HepG2 (cell line): Measurements from ENCODE around the gene EXPH5. TPM values are rescaled to one million over a fixed set of nuclear protein-coding genes. Genes with fewer than 3 reads are reported as not detected.

ENCODE experiments used
- ATM ChIP-seq: fragments of 450-650 bp; IDR thresholded peaks from 2 replicates; pipeline ENCODE4 v1.7.1; 2017; ENCODE audit warnings: mild to moderate bottlenecking, borderline replicate concordance
- CREBL2 ChIP-seq: sonication (generic); formaldehyde crosslinking; IDR thresholded peaks from 2 replicates; pipeline ENCODE4 v1.8.1; 2023; ENCODE audit warnings: missing genetic modification reagents, mild to moderate bottlenecking, borderline replicate concordance
- GABPB1 ChIP-seq: IDR thresholded peaks from 2 replicates; pipeline ENCODE4 v1.6.1; 2016; ENCODE audit warnings: mild to moderate bottlenecking, missing genetic modification reagents, moderate library complexity, missing compliant biosample characterization
- HIC2 ChIP-seq: sonication (generic); formaldehyde crosslinking; IDR thresholded peaks from 2 replicates; pipeline ENCODE4 v1.9.0; 2022; ENCODE audit warnings: low read depth, missing genetic modification reagents
- HNRNPUL1 ChIP-seq: fragments of 200-400 bp; formaldehyde crosslinking; IDR thresholded peaks from 2 replicates; pipeline ENCODE4 v1.6.1; 2017; ENCODE audit warnings: low read depth, mild to moderate bottlenecking, low read length, moderate library complexity
- MEIS2 ChIP-seq: sonication (generic); formaldehyde crosslinking; IDR thresholded peaks from 2 replicates; pipeline ENCODE4 v1.9.0; 2021; ENCODE audit warnings: mild to moderate bottlenecking, missing genetic modification reagents
- MTA1 ChIP-seq: sonication (generic); formaldehyde crosslinking; IDR thresholded peaks from 2 replicates; pipeline ENCODE4 v1.4.0; 2020; ENCODE audit warnings: missing genetic modification reagents, mild to moderate bottlenecking, borderline replicate concordance
- MTF2 ChIP-seq: sonication (generic); formaldehyde crosslinking; IDR thresholded peaks from 2 replicates; pipeline ENCODE4 v1.5.0; 2020; ENCODE audit warnings: missing genetic modification reagents, borderline replicate concordance
- SCMH1 ChIP-seq: sonication (generic); formaldehyde crosslinking; IDR thresholded peaks from 2 replicates; pipeline ENCODE4 v1.9.0; 2021; ENCODE audit warnings: missing genetic modification reagents, mild to moderate bottlenecking, borderline replicate concordance
- SIN3B ChIP-seq: fragments of 150-350 bp; IDR thresholded peaks from 2 replicates; pipeline ENCODE4 v1.6.1; 2014; ENCODE audit warnings: low read length
- SNAI1 ChIP-seq: sonication (generic); formaldehyde crosslinking; IDR thresholded peaks from 2 replicates; pipeline ENCODE4 v1.5.0; 2020; ENCODE audit warnings: mild to moderate bottlenecking, missing genetic modification reagents, borderline replicate concordance
- SRSF9 ChIP-seq: fragments of 200-400 bp; formaldehyde crosslinking; IDR thresholded peaks from 2 replicates; pipeline ENCODE4 v1.6.1; 2018; ENCODE audit warnings: borderline replicate concordance, mild to moderate bottlenecking, low read depth, low read length; ENCODE audit not compliant: insufficient read depth, poor library complexity, severe bottlenecking
- TARDBP ChIP-seq: sonication (generic); formaldehyde crosslinking; IDR thresholded peaks from 2 replicates; pipeline ENCODE4 v1.8.0; 2022; ENCODE audit warnings: mild to moderate bottlenecking, missing genetic modification reagents
- TIGD3 ChIP-seq: sonication (generic); formaldehyde crosslinking; IDR thresholded peaks from 2 replicates; pipeline ENCODE4 v1.5.1; 2020; ENCODE audit warnings: mild to moderate bottlenecking, missing genetic modification reagents, borderline replicate concordance
- TOPORS ChIP-seq: sonication (generic); formaldehyde crosslinking; IDR thresholded peaks from 2 replicates; pipeline ENCODE4 v1.8.0; 2023; ENCODE audit warnings: mild to moderate bottlenecking, missing genetic modification reagents
- ZNF205 ChIP-seq: IDR thresholded peaks from 2 replicates; pipeline ENCODE4 v1.6.1; 2018; ENCODE audit warnings: missing biosample characterization, missing genetic modification reagents
- ZNF333 ChIP-seq: sonication (generic); formaldehyde crosslinking; IDR thresholded peaks from 2 replicates; pipeline ENCODE4 v1.4.0; 2020; ENCODE audit warnings: mild to moderate bottlenecking, missing genetic modification reagents, borderline replicate concordance
- ZNF496 ChIP-seq: sonication (generic); formaldehyde crosslinking; IDR thresholded peaks from 2 replicates; pipeline ENCODE4 v1.8.1; 2023; ENCODE audit warnings: mild to moderate bottlenecking, moderate library complexity, missing genetic modification reagents; ENCODE audit not compliant: insufficient replicate concordance
- ZNF572 ChIP-seq: sonication (generic); formaldehyde crosslinking; IDR thresholded peaks from 2 replicates; pipeline ENCODE4 v1.5.1; 2020; ENCODE audit warnings: mild to moderate bottlenecking, missing genetic modification reagents
- ZNF740 ChIP-seq: sonication (generic); formaldehyde crosslinking; IDR thresholded peaks from 2 replicates; pipeline ENCODE4 v1.4.0; 2020; ENCODE audit warnings: missing genetic modification reagents
- ZNF746 ChIP-seq: sonication (generic); formaldehyde crosslinking; IDR thresholded peaks from 2 replicates; pipeline ENCODE4 v1.8.0; 2022; ENCODE audit warnings: mild to moderate bottlenecking, missing genetic modification reagents
- polyA plus RNA-seq, 8 experiments: library from polyadenylated mRNA; depleted of rRNA in 3 of 8; stranded (reverse) in 7 of 8; unstranded in 1 of 8; fragments of >200 nt; fragmentation: Illumina TruSeq in 4 of 8; extraction: Trizol in 4 of 8; gene quantifications; 2 replicates each; pipeline versions ENCODE4 v1.2.1 to v1.2.3, GENCODE V29; 2011 to 2016; ENCODE audit warnings: low read depth in 4 of 8, missing spikeins in 1 of 8, mixed read lengths in 1 of 8; ENCODE audit not compliant: insufficient read depth in 1 of 8
- total RNA-seq, 5 experiments: library from RNA; depleted of rRNA; stranded (reverse); fragments of >200 nt; fragmentation: Illumina TruSeq; extraction: Trizol; gene quantifications; 2 replicates each; pipeline ENCODE4 v1.2.3, GENCODE V29; 2016; ENCODE audit warnings: low read depth in 1 of 5
- TF ChIP-seq, protein P1 (sequence below): sonication (generic); formaldehyde crosslinking; IDR thresholded peaks from 2 replicates; pipeline ENCODE4 v1.4.0; 2020; ENCODE audit warnings: missing genetic modification reagents; ENCODE audit errors: not compliant biosample characterization
- TF ChIP-seq, protein P2 (sequence below): sonication (generic); formaldehyde crosslinking; IDR thresholded peaks from 2 replicates; pipeline ENCODE4 v1.8.1; 2023; ENCODE audit warnings: mild to moderate bottlenecking, missing genetic modification reagents, borderline replicate concordance
- TF ChIP-seq, protein P3 (sequence below): sonication (generic); formaldehyde crosslinking; IDR thresholded peaks from 2 replicates; pipeline ENCODE4 v1.5.0; 2020; ENCODE audit warnings: missing genetic modification reagents, mild to moderate bottlenecking, borderline replicate concordance

Gene EXPH5
- total and polyA plus RNA-seq, 2 of the 13 experiments (the other 11 are each of a cell fraction or from before 2014, with no cell fraction given) = under 0.01 to 0.02 TPM

GRCh38 chr11:108497317-108498045 lies 96.1 kb downstream of the EXPH5 start (continued):
- TF ChIP-seq, protein P1, sequence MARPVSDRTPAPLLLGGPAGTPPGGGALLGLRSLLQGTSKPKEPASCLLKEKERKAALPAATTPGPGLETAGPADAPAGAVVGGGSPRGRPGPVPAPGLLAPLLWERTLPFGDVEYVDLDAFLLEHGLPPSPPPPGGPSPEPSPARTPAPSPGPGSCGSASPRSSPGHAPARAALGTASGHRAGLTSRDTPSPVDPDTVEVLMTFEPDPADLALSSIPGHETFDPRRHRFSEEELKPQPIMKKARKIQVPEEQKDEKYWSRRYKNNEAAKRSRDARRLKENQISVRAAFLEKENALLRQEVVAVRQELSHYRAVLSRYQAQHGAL (CRISPR knock-in tag) = no peak
- TF ChIP-seq SRSF9 (no peak), ZNF746 (no peak; the same call in 1 of the 2 replicates), SIN3B (no peak), ZNF496 (no peak), TIGD3 (CRISPR knock-in tag) (no peak), TOPORS (CRISPR knock-in tag) (no peak), ZNF205 (CRISPR knock-in tag) (peak; percentile 24; the same call in 1 of the 2 replicates), CREBL2 (CRISPR knock-in tag) (no peak), HNRNPUL1 (no peak), SNAI1 (CRISPR knock-in tag) (no peak), SCMH1 (CRISPR knock-in tag) (no peak), GABPB1 (CRISPR knock-in tag) (no peak; the same call in 1 of the 2 replicates), HIC2 (CRISPR knock-in tag) (no peak), MTF2 (CRISPR knock-in tag) (no peak), ZNF333 (CRISPR knock-in tag) (no peak), MTA1 (CRISPR knock-in tag) (no peak), ZNF572 (CRISPR knock-in tag) (no peak), TARDBP (CRISPR knock-in tag) (no peak), ZNF740 (CRISPR knock-in tag) (no peak), ATM (no peak), MEIS2 (CRISPR knock-in tag) (no peak; the same call in 1 of the 2 replicates)
- TF ChIP-seq, protein P2, sequence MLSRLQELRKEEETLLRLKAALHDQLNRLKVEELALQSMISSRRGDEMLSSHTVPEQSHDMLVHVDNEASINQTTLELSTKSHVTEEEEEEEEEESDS (CRISPR knock-in tag) = no peak
- TF ChIP-seq, protein P3, sequence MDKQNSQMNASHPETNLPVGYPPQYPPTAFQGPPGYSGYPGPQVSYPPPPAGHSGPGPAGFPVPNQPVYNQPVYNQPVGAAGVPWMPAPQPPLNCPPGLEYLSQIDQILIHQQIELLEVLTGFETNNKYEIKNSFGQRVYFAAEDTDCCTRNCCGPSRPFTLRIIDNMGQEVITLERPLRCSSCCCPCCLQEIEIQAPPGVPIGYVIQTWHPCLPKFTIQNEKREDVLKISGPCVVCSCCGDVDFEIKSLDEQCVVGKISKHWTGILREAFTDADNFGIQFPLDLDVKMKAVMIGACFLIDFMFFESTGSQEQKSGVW (CRISPR knock-in tag) = no peak
